ENCODE results near the gene ZCCHC7.
"Not testable (repeated sequence)": the region's sequence is repeated elsewhere in the genome, so short reads cannot be mapped to it uniquely, and the experiment has no call there.

The ZCCHC7 gene

GRCh38 chr9:37121881-37122280 is 1.5 kb downstream of the ZCCHC7 start:
- no peak for DNase-seq

- DNase-seq: no peak
Observed at GRCh38 chr9:37126214-37126788, 5.9 kb downstream of the ZCCHC7 start.

- DNase-seq: no peak
Observed at GRCh38 chr9:37127018-37127417, 6.6 kb downstream of the ZCCHC7 start.

GRCh38 chr9:37128051-37128450 is 7.7 kb downstream of the ZCCHC7 start:
- DNase-seq: no peak

- DNase-seq: no peak
Observed at GRCh38 chr9:37134166-37134565, 13.8 kb downstream of the ZCCHC7 start.

GRCh38 chr9:37141015-37141414 is 20.6 kb downstream of the ZCCHC7 start:
- DNase-seq: no peak

- DNase-seq: no peak
Observed at GRCh38 chr9:37144762-37145161, 24.4 kb downstream of the ZCCHC7 start.

GRCh38 chr9:37146410-37146809 is 26.0 kb downstream of the ZCCHC7 start:
- no peak for DNase-seq

GRCh38 chr9:37148181-37148580 is 27.8 kb downstream of the ZCCHC7 start:
- no peak for DNase-seq

- DNase-seq: no peak
Observed at GRCh38 chr9:37149666-37150308, 29.4 kb downstream of the ZCCHC7 start.

- no peak for DNase-seq
Observed at GRCh38 chr9:37150415-37150814, 30.0 kb downstream of the ZCCHC7 start.

- DNase-seq: no peak
Observed at GRCh38 chr9:37151812-37152211, 31.4 kb downstream of the ZCCHC7 start.

- no peak for DNase-seq
Observed at GRCh38 chr9:37152365-37152764, 32.0 kb downstream of the ZCCHC7 start.

- DNase-seq: no peak
Observed at GRCh38 chr9:37155601-37156000, 35.2 kb downstream of the ZCCHC7 start.

- no peak for DNase-seq
Observed at GRCh38 chr9:37156205-37156604, 35.8 kb downstream of the ZCCHC7 start.

GRCh38 chr9:37156781-37157356 is 36.5 kb downstream of the ZCCHC7 start:
- no peak for DNase-seq

- DNase-seq: no peak
Observed at GRCh38 chr9:37157726-37158377, 37.5 kb downstream of the ZCCHC7 start.

GRCh38 chr9:37163299-37163698 is 42.9 kb downstream of the ZCCHC7 start:
- no peak for DNase-seq

GRCh38 chr9:37164335-37164734 is 44.0 kb downstream of the ZCCHC7 start:
- DNase-seq: not testable (repeated sequence)

GRCh38 chr9:37165644-37166043 is 45.3 kb downstream of the ZCCHC7 start:
- no peak for DNase-seq

GRCh38 chr9:37167456-37168047 is 47.2 kb downstream of the ZCCHC7 start:
- DNase-seq: no peak

- DNase-seq: no peak
Observed at GRCh38 chr9:37172557-37172956, 52.2 kb downstream of the ZCCHC7 start.

- DNase-seq: no peak
Observed at GRCh38 chr9:37174247-37174646, 53.9 kb downstream of the ZCCHC7 start.

- DNase-seq: no peak
Observed at GRCh38 chr9:37178742-37179141, 58.4 kb downstream of the ZCCHC7 start.

All from DMS79 (cell line).